HG03432 (cell line): ENCODE data around the gene IMPG1.

Source experiments
- ATAC-seq: cut with Tn5 transposase; IDR thresholded peaks from one replicate; pipeline ENCODE4 v1.9.1; 2021; ENCODE audit warnings: mild to moderate bottlenecking, moderate library complexity; ENCODE audit not compliant: unreplicated experiment

IMPG1 gene

GRCh38 chr6:75893058-75893775 lies 179.2 kb downstream of the IMPG1 start:
- ATAC-seq = peak; percentile 90

- ATAC-seq = no peak
Observed at GRCh38 chr6:75892384-75892783, 180.1 kb downstream of the IMPG1 start.

- no peak for ATAC-seq
Observed at GRCh38 chr6:75884822-75885221, 187.6 kb downstream of the IMPG1 start.

GRCh38 chr6:75882734-75883133 lies 189.7 kb downstream of the IMPG1 start:
- no peak for ATAC-seq

- ATAC-seq = no peak
Observed at GRCh38 chr6:75880305-75880704, 192.2 kb downstream of the IMPG1 start.

- no peak for ATAC-seq
Observed at GRCh38 chr6:75876152-75876551, 196.3 kb downstream of the IMPG1 start.

- no peak for ATAC-seq
Observed at GRCh38 chr6:75874224-75874623, 198.2 kb downstream of the IMPG1 start.
